WTC11 (cell line): Measurements from ENCODE around the gene EYA2. TPM values are rescaled to one million over a fixed set of nuclear protein-coding genes. Genes with fewer than 3 reads are reported as not detected.

Experiments
- ATAC-seq: fragments of 200-7000 bp; cut with Tn5 transposase; 2 replicates; pipeline ENCODE4 v1.10.0; 2021; ENCODE audit warnings: mild to moderate bottlenecking, moderate library complexity
- CTCF ChIA-PET: fragments of 300-600 bp; sonication (Branson Sonifier 250); formaldehyde crosslinking; loops from one replicate; lab custom pipeline; 2021; ENCODE audit warnings: antibody characterized with exemption; lab: Charles Lee
- POLR2A ChIA-PET: fragments of 350-600 bp; sonication (Branson Sonifier 250); formaldehyde crosslinking; loops from one replicate; lab custom pipeline; 2021; ENCODE audit warnings: antibody characterized with exemption; lab: Charles Lee
- DNase-seq: peaks from one replicate; pipeline ENCODE4 v3.0.0; 2021; ENCODE audit warnings: low spot score
- H3K27ac Mint-ChIP-seq: 2 replicates; pipeline ENCODE4 v1.8.0; 2021; ENCODE audit warnings: mixed read lengths
- H3K27me3 Mint-ChIP-seq: 2 replicates; pipeline ENCODE4 v1.8.0; 2021; ENCODE audit warnings: low read depth, mild to moderate bottlenecking, moderate library complexity, mixed read lengths
- H3K36me3 Mint-ChIP-seq: 2 replicates; pipeline ENCODE4 v1.8.0; 2021; ENCODE audit warnings: mixed read lengths
- H3K4me1 Mint-ChIP-seq: 2 replicates; pipeline ENCODE4 v1.8.0; 2022; ENCODE audit warnings: mixed read lengths
- H3K4me3 Mint-ChIP-seq: 2 replicates; pipeline ENCODE4 v1.8.0; 2021; ENCODE audit warnings: mild to moderate bottlenecking, moderate library complexity, mixed read lengths
- H3K9me3 Mint-ChIP-seq: 2 replicates; pipeline ENCODE4 v1.8.0; 2021; ENCODE audit warnings: mixed read lengths
- CREB1 ChIP-seq: sonication (generic); formaldehyde crosslinking; IDR thresholded peaks from 2 replicates; pipeline ENCODE4 v1.8.0; 2023; ENCODE audit warnings: mild to moderate bottlenecking, missing genetic modification reagents
- ELF4 ChIP-seq: sonication (generic); formaldehyde crosslinking; IDR thresholded peaks from 2 replicates; pipeline ENCODE4 v1.8.1; 2022; ENCODE audit warnings: low read depth, mild to moderate bottlenecking, moderate library complexity, missing genetic modification reagents
- GABPB1 ChIP-seq: sonication (generic); formaldehyde crosslinking; IDR thresholded peaks from 2 replicates; pipeline ENCODE4 v1.8.1; 2023; ENCODE audit warnings: mild to moderate bottlenecking, missing genetic modification reagents
- GTF2I ChIP-seq: fragments of 250-450 bp; sonication (Bioruptor Pico); conservative IDR thresholded peaks from 2 replicates; pipeline ENCODE4 v1.4.0; 2021; ENCODE audit warnings: mild to moderate bottlenecking
- IRF2 ChIP-seq: sonication (generic); formaldehyde crosslinking; IDR thresholded peaks from 2 replicates; pipeline ENCODE4 v1.8.0; 2022; ENCODE audit warnings: low read depth, missing genetic modification reagents, borderline replicate concordance
- NFE2L1 ChIP-seq: sonication (generic); formaldehyde crosslinking; IDR thresholded peaks from 2 replicates; pipeline ENCODE4 v1.8.1; 2023; ENCODE audit warnings: missing genetic modification reagents
- TEAD4 ChIP-seq: sonication (generic); formaldehyde crosslinking; IDR thresholded peaks from 2 replicates; pipeline ENCODE4 v1.8.0; 2022; ENCODE audit warnings: mild to moderate bottlenecking, missing genetic modification reagents
- ZNF263 ChIP-seq: sonication (generic); formaldehyde crosslinking; IDR thresholded peaks from 2 replicates; pipeline ENCODE4 v1.8.1; 2022; ENCODE audit warnings: low read depth, mild to moderate bottlenecking, moderate library complexity, missing genetic modification reagents
- total RNA-seq: library from RNA; stranded (reverse); gene quantifications from 3 replicates; pipeline ENCODE4 v1.2.3, GENCODE V29; 2021
- TF ChIP-seq, protein P1 (sequence below): sonication (generic); formaldehyde crosslinking; IDR thresholded peaks from 2 replicates; pipeline ENCODE4 v1.8.1; 2023; ENCODE audit warnings: mild to moderate bottlenecking, missing genetic modification reagents, moderate library complexity
- TF ChIP-seq, protein P2 (sequence below): sonication (generic); formaldehyde crosslinking; IDR thresholded peaks from 2 replicates; pipeline ENCODE4 v1.8.0; 2022; ENCODE audit warnings: missing genetic modification reagents
- TF ChIP-seq, protein P3 (sequence below): sonication (generic); formaldehyde crosslinking; IDR thresholded peaks from 2 replicates; pipeline ENCODE4 v1.8.1; 2023; ENCODE audit warnings: mild to moderate bottlenecking, moderate library complexity, missing genetic modification reagents
- TF ChIP-seq, protein P4 (sequence below): sonication (generic); formaldehyde crosslinking; IDR thresholded peaks from 2 replicates; pipeline ENCODE4 v1.8.0; 2022; ENCODE audit warnings: mild to moderate bottlenecking, missing genetic modification reagents
- TF ChIP-seq, protein P5 (sequence below): fragments of 250-450 bp; sonication (Bioruptor Pico); IDR thresholded peaks from 2 replicates; pipeline ENCODE4 v1.9.0; 2021; ENCODE audit warnings: mild to moderate bottlenecking, borderline replicate concordance
- TF ChIP-seq, protein P6 (sequence below): sonication (generic); formaldehyde crosslinking; conservative IDR thresholded peaks from 2 replicates; pipeline ENCODE4 v1.8.1; 2022; ENCODE audit warnings: mild to moderate bottlenecking, missing genetic modification reagents
- TF ChIP-seq, protein P7 (sequence below): sonication (generic); formaldehyde crosslinking; conservative IDR thresholded peaks from 2 replicates; pipeline ENCODE4 v1.8.1; 2023; ENCODE audit warnings: mild to moderate bottlenecking, low read depth, missing genetic modification reagents, moderate library complexity

The EYA2 gene
- total RNA-seq, 1 experiment from 2014 or later, result 1.5 TPM

DNA sequence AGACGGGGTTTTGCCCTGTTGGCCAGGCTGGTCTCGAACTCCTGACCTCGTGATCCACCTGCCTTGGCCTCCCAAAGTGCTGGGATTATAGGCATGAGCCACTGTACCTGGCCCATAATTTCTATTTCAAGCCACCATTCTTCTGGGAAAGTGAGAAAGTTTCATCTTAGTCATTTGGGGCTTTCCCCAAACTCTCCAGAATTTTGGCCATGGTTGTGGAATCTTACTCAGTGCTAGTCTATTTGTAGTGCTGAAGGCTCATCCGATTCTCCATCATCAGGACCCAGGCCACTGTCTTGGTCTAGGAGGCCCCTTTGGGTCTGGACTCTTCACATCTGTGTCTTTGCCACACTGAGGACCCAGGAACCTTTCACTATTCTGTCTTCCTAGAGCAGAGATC lies 164.9 kb downstream of the EYA2 start:
- ChIA-PET POLR2A (no interaction called here), CTCF (no interaction called here)
- Mint-ChIP-seq H3K4me3 (no peak overlapping the region), H3K36me3 (no peaks in the 10 kb centered on the region), H3K9me3 (peaks cover 9% of the 10 kb centered on the region), H3K4me1 (no peaks in the 10 kb centered on the region), H3K27ac (no peak overlapping the region), H3K27me3 (no peaks in the 10 kb centered on the region)
- no peak for DNase-seq
- no peak for ATAC-seq
- TF ChIP-seq CREB1 (CRISPR knock-in tag), result no peak
- TF ChIP-seq, protein P1, sequence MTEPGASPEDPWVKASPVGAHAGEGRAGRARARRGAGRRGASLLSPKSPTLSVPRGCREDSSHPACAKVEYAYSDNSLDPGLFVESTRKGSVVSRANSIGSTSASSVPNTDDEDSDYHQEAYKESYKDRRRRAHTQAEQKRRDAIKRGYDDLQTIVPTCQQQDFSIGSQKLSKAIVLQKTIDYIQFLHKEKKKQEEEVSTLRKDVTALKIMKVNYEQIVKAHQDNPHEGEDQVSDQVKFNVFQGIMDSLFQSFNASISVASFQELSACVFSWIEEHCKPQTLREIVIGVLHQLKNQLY (CRISPR knock-in tag), result no peak

DNA sequence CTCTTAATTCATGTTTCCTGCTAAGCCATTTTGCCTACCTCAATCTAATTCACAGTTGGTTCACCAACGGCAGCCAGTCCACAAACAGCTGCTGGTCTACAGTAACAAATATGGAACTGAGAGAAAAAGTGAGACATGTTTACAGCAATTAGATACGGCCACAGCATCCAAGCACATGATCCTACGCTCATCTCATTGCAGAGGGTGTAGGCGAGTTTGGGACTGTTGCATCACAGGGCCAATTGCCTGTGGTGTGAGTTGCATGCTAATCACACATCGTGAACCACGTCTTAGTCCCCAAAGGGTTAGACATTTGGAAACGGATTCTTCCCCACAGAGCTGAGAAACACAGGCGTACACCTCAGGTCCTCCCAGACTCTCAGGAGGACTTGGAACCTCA lies 166.9 kb downstream of the EYA2 start:
- Mint-ChIP-seq H3K27ac (no peak overlapping the region), H3K36me3 (peaks cover 6% of the 10 kb centered on the region), H3K9me3 (peaks cover 22% of the 10 kb centered on the region), H3K4me1 (no peaks in the 10 kb centered on the region), H3K4me3 (no peak overlapping the region), H3K27me3 (no peaks in the 10 kb centered on the region; the same call in 1 of the 2 replicates)
- TF ChIP-seq, protein P2, sequence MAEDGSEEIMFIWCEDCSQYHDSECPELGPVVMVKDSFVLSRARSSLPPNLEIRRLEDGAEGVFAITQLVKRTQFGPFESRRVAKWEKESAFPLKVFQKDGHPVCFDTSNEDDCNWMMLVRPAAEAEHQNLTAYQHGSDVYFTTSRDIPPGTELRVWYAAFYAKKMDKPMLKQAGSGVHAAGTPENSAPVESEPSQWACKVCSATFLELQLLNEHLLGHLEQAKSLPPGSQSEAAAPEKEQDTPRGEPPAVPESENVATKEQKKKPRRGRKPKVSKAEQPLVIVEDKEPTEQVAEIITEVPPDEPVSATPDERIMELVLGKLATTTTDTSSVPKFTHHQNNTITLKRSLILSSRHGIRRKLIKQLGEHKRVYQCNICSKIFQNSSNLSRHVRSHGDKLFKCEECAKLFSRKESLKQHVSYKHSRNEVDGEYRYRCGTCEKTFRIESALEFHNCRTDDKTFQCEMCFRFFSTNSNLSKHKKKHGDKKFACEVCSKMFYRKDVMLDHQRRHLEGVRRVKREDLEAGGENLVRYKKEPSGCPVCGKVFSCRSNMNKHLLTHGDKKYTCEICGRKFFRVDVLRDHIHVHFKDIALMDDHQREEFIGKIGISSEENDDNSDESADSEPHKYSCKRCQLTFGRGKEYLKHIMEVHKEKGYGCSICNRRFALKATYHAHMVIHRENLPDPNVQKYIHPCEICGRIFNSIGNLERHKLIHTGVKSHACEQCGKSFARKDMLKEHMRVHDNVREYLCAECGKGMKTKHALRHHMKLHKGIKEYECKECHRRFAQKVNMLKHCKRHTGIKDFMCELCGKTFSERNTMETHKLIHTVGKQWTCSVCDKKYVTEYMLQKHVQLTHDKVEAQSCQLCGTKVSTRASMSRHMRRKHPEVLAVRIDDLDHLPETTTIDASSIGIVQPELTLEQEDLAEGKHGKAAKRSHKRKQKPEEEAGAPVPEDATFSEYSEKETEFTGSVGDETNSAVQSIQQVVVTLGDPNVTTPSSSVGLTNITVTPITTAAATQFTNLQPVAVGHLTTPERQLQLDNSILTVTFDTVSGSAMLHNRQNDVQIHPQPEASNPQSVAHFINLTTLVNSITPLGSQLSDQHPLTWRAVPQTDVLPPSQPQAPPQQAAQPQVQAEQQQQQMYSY (CRISPR knock-in tag), result no peak
- no peak for TF ChIP-seq TEAD4 (CRISPR knock-in tag)
- TF ChIP-seq, protein P3, sequence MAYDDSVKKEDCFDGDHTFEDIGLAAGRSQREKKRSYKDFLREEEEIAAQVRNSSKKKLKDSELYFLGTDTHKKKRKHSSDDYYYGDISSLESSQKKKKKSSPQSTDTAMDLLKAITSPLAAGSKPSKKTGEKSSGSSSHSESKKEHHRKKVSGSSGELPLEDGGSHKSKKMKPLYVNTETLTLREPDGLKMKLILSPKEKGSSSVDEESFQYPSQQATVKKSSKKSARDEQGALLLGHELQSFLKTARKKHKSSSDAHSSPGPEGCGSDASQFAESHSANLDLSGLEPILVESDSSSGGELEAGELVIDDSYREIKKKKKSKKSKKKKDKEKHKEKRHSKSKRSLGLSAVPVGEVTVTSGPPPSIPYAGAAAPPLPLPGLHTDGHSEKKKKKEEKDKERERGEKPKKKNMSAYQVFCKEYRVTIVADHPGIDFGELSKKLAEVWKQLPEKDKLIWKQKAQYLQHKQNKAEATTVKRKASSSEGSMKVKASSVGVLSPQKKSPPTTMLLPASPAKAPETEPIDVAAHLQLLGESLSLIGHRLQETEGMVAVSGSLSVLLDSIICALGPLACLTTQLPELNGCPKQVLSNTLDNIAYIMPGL, result no peak
- TF ChIP-seq ZNF263 (CRISPR knock-in tag), result no peak
- TF ChIP-seq NFE2L1 (CRISPR knock-in tag), result no peak
- no peak for TF ChIP-seq ELF4
- TF ChIP-seq GABPB1 (CRISPR knock-in tag), result no peak
- no peak for TF ChIP-seq GTF2I (CRISPR knock-in tag)
- CTCF ChIA-PET, result no interaction called here
- ATAC-seq (no peak), DNase-seq (no peak)
- POLR2A ChIA-PET, result no interaction called here

DNA sequence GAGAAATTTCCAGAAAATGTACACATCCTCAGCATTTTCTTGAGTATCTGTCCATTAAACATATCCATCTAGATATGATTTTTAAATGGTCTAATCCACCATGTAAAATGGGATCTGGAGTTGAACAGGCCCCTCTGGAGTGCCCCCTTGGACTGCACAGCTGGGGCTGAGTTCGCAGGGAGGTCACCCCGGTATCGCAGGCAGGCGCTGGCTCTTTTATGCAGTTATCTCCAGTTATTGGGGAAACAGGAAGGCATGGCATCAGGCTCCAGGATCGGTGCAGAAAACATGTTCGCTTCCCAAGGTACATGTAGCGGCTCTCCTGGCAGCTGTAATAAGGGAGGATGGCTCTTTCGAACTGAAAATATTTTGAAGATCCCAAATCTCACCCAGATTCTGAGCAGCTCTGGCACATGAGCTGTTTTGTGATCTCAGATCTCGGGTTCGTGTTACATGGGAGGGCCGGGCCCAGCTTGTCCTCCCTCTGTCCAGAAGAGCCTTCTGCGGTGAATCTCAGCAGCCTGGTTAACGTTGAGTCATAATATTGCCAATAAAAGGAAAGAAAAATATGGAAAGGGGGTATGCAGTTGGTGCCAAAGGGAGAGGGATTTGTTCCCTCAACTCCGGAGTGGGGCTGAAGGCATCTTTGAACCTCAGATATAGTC lies 167.7 kb downstream of the EYA2 start:
- Mint-ChIP-seq H3K27me3 (no peaks in the 10 kb centered on the region; the same call in 1 of the 2 replicates), H3K9me3 (peaks cover 29% of the 10 kb centered on the region), H3K4me1 (no peaks in the 10 kb centered on the region), H3K4me3 (no peak overlapping the region), H3K36me3 (peaks cover 12% of the 10 kb centered on the region), H3K27ac (no peak overlapping the region)
- ChIA-PET CTCF (no interaction called here), POLR2A (no interaction called here)
- ATAC-seq (no peak), DNase-seq (no peak)
- TF ChIP-seq, protein P4, sequence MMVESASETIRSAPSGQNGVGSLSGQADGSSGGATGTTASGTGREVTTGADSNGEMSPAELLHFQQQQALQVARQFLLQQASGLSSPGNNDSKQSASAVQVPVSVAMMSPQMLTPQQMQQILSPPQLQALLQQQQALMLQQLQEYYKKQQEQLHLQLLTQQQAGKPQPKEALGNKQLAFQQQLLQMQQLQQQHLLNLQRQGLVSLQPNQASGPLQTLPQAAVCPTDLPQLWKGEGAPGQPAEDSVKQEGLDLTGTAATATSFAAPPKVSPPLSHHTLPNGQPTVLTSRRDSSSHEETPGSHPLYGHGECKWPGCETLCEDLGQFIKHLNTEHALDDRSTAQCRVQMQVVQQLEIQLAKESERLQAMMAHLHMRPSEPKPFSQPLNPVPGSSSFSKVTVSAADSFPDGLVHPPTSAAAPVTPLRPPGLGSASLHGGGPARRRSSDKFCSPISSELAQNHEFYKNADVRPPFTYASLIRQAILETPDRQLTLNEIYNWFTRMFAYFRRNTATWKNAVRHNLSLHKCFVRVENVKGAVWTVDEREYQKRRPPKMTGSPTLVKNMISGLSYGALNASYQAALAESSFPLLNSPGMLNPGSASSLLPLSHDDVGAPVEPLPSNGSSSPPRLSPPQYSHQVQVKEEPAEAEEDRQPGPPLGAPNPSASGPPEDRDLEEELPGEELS (CRISPR knock-in tag), result no peak
- TF ChIP-seq, protein P5, sequence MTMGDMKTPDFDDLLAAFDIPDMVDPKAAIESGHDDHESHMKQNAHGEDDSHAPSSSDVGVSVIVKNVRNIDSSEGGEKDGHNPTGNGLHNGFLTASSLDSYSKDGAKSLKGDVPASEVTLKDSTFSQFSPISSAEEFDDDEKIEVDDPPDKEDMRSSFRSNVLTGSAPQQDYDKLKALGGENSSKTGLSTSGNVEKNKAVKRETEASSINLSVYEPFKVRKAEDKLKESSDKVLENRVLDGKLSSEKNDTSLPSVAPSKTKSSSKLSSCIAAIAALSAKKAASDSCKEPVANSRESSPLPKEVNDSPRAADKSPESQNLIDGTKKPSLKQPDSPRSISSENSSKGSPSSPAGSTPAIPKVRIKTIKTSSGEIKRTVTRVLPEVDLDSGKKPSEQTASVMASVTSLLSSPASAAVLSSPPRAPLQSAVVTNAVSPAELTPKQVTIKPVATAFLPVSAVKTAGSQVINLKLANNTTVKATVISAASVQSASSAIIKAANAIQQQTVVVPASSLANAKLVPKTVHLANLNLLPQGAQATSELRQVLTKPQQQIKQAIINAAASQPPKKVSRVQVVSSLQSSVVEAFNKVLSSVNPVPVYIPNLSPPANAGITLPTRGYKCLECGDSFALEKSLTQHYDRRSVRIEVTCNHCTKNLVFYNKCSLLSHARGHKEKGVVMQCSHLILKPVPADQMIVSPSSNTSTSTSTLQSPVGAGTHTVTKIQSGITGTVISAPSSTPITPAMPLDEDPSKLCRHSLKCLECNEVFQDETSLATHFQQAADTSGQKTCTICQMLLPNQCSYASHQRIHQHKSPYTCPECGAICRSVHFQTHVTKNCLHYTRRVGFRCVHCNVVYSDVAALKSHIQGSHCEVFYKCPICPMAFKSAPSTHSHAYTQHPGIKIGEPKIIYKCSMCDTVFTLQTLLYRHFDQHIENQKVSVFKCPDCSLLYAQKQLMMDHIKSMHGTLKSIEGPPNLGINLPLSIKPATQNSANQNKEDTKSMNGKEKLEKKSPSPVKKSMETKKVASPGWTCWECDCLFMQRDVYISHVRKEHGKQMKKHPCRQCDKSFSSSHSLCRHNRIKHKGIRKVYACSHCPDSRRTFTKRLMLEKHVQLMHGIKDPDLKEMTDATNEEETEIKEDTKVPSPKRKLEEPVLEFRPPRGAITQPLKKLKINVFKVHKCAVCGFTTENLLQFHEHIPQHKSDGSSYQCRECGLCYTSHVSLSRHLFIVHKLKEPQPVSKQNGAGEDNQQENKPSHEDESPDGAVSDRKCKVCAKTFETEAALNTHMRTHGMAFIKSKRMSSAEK (CRISPR knock-in tag), result no peak
- TF ChIP-seq, protein P6, sequence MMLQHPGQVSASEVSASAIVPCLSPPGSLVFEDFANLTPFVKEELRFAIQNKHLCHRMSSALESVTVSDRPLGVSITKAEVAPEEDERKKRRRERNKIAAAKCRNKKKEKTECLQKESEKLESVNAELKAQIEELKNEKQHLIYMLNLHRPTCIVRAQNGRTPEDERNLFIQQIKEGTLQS (CRISPR knock-in tag), result no peak
- TF ChIP-seq, protein P7, sequence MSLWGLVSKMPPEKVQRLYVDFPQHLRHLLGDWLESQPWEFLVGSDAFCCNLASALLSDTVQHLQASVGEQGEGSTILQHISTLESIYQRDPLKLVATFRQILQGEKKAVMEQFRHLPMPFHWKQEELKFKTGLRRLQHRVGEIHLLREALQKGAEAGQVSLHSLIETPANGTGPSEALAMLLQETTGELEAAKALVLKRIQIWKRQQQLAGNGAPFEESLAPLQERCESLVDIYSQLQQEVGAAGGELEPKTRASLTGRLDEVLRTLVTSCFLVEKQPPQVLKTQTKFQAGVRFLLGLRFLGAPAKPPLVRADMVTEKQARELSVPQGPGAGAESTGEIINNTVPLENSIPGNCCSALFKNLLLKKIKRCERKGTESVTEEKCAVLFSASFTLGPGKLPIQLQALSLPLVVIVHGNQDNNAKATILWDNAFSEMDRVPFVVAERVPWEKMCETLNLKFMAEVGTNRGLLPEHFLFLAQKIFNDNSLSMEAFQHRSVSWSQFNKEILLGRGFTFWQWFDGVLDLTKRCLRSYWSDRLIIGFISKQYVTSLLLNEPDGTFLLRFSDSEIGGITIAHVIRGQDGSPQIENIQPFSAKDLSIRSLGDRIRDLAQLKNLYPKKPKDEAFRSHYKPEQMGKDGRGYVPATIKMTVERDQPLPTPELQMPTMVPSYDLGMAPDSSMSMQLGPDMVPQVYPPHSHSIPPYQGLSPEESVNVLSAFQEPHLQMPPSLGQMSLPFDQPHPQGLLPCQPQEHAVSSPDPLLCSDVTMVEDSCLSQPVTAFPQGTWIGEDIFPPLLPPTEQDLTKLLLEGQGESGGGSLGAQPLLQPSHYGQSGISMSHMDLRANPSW (CRISPR knock-in tag), result no peak
- TF ChIP-seq IRF2 (CRISPR knock-in tag), result no peak
